Measurements from ENCODE around the gene SEMA6B.
"Not testable (repeated sequence)": the region's sequence is repeated elsewhere in the genome, so short reads cannot be mapped to it uniquely, and the experiment has no call there.

- TF ChIP-seq EZH2 (IDR thresholded peaks at IDR 0.05; ENCODE audit: low read depth, low read length, severe bottlenecking); CTCF (IDR thresholded peaks at IDR 0.05; ENCODE audit: control extremely low read depth in 1 of 3, insufficient read depth in 1 of 3, low read depth in 1 of 3, low read length in 3 of 3); POLR2A (IDR thresholded peaks at IDR 0.05; ENCODE audit: control extremely low read depth in 1 of 2, low read depth in 2 of 2, low read length in 2 of 2); ATF3 (IDR thresholded peaks at IDR 0.05; ENCODE audit: insufficient read depth, low read depth, low read length); RAD21 (IDR thresholded peaks at IDR 0.05 in 1 of 2, conservative IDR thresholded peaks at IDR 0.05 in 1 of 2; ENCODE audit: low read depth in 2 of 2, low read length in 2 of 2); USF2 (IDR thresholded peaks at IDR 0.05; ENCODE audit: low read length); HDAC6 (IDR thresholded peaks at IDR 0.05; ENCODE audit: low read depth, low read length); ZNF274 (IDR thresholded peaks at IDR 0.05; ENCODE audit: borderline replicate concordance, extremely low read depth, low read length); MAX (IDR thresholded peaks at IDR 0.05); RFX5 (IDR thresholded peaks at IDR 0.05; ENCODE audit: borderline replicate concordance, low read depth, low read length); SP2 (IDR thresholded peaks at IDR 0.05; ENCODE audit: low read length); BRCA1 (IDR thresholded peaks at IDR 0.05; ENCODE audit: low read depth, low read length): not testable (repeated sequence)
Observed at GRCh38 chr19:4562085-4562484, 2.6 kb upstream of the SEMA6B start.

Measured in H1 (cell line).